Amygdala (tissue), 56 donors: ENCODE results near the gene FBXW9.
"Not testable (repeated sequence)": the region's sequence is repeated elsewhere in the genome, so short reads cannot be mapped to it uniquely, and the experiment has no call there.

Source experiments
- DNase-seq, 56 donors: peaks; one replicate each; lab custom pipeline; 2025; lab: John Stamatoyannopoulos, UW

FBXW9 gene

DNA sequence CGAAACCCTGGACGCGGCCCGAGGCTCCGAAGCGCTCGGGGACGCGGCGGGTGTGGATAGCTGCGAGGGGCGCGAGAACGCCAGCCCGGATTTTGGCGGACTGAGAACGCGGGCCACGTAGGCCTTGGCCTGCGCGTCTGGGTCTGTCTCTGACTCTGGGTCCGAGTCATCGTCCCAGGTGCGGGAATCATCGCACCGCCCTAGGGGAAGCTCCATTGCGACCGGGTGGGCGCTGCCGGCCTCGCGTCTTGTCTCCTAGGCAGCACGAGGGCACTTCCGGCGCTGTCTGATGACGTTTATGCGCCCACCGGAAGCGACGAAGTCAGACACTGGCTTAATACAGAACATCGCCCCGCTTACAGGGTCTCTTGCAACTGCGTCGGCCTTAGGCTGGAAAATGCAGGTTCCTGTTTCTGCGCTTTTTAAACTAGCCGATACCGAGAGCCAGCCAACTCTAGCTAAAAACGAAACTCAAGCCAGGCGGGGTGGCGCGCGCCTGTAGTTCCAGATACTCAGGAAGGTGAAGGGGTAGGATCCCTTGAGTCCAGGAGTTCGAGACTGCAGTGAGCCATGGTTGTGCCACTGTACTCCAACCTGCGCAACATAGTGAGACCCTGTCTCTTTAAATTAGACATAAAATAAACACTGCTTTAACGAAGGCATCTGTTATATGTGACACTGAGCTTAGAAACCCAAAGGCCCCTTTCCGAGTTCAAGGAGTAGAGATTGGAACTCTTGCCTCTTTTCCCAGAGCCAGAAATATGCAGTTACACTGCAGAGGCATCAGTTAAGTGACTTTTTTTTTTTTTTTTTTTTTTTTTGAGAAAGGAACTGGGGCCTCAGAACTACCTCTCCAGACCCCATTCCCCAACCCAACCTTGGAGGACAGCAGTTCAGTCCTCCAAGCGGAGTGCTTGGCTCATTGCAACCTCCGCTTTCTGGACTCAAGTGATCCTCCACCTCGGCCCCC is at the start of gene FBXW9:
Gene FBXW9, minus strand, starts transcription at position 266 of the 970 bp plus-strand sequence. Its CDS starts 50 bp downstream, at position 216.
- peak; percentile 75 to 99 (median 92) for DNase-seq

DNA sequence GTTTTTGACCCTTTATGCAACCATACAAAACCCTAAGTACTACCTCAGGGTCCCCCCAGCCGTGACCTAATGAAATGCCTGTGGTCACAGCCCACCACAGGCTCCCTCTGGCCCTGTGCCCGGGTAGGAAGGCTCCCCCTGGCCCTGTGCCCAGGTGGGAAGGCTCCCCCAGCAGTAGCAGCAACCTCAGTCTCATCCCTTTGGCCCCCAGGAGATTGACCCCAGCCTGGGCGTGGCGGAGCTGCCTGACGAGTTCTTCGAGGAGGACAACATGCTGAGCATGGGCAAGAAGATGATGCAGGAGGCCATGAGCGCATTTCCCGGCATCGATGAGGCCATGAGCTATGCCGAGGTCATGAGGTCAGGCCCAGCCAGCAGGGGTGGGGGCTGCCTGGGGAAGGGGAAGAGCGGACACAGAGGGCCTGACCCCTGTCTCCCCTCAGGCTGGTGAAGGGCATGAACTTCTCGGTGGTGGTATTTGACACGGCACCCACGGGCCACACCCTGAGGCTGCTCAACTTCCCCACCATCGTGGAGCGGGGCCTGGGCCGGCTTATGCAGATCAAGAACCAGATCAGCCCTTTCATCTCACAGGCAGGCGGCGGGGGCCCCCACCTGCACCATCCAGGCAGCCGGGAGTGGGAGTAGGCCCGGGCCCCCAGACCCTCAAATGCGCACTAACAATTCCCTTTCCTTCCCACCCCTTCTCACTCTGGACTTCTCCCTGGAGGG is 48.9 kb upstream of the FBXW9 start:
- no peak for DNase-seq

DNA sequence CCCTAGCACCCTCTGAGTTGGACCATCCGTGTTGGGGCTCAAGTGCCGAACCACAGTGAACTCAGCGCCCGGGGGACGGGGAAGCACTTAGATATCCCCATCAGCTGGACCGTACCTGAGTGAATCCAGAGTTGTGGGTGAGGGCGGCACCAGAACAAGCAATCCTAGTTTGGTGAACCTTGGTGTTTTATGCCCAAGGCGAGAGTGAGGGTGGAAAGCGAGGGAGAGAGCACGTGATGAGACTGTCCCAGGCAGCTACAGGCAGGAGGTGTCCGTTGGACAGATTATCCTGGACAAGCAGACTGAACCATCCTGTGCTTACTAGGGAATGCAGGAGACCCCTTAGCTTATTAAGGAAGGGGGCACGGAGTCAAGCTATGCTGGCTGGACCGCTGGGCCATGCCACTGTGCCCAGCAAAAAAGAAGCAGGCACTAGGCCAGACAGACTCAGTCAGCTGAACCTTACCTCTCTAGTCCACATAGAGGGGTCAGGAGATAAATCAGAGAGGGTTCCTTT is 41.5 kb upstream of the FBXW9 start:
- DNase-seq = no peak

- peak in 55 of 56 donors; percentile 31 to 98 (median 86) for DNase-seq
These were observed 40.8 kb upstream of the FBXW9 start, which contains the start of gene GET3 for GRCh38 chr19:12736995-12737834. GET3 (plus strand) TSS chr19:12737497; CDS start chr19:12737506, 9 bp downstream.

DNA sequence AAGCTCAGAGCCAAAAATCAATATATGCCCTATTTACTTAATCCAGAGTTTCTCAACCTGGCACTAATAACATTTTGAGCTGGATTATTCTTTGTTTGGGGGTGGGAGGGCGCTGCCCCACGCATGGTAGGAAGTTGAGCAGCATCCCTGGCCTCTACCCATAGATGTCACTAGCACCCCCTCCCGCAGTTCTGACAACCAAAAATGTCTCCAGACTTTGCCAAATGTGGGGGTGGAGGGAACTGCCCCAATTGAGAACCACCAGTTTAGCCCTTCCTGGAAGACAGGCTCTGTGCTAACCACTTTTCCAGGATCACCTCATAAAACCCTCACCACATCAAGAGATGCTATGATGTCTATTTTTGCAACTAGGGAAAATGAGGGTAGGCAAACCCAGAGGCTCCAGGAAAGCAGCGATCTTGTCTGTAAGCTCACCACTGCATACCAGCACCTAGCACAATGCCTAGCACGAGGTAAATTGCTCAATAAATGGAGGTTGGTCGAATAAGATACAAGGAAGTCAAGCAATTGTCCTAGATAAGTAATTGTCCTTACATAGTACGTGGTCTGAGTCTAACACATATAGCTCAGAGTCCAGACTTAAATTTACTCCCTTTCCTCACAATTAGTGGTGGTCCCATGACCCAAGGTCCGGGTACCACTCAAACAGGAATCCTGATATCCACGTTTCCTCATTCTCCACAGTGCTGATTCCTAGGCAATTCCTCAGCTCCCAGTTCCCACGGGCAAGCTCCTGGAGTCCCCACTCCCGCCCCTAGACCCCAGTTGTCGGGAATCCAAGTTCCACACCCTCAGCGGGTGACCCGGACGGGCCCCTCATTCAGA is 37.2 kb upstream of the FBXW9 start:
- peak in 3 of 56 donors; percentile 1 to 19 (median 5) for DNase-seq

GRCh38 chr19:12731337-12731736 is 34.9 kb upstream of the FBXW9 start:
- DNase-seq = no peak

GRCh38 chr19:12730064-12730463 is 33.6 kb upstream of the FBXW9 start:
- no peak for DNase-seq

- no peak for DNase-seq
These were observed 31.5 kb upstream of the FBXW9 start for GRCh38 chr19:12727745-12728433.

GRCh38 chr19:12726988-12727316 is 30.5 kb upstream of the FBXW9 start:
- no peak for DNase-seq

- DNase-seq = not testable (repeated sequence)
These were observed 29.2 kb upstream of the FBXW9 start for GRCh38 chr19:12725612-12726011.

DNA sequence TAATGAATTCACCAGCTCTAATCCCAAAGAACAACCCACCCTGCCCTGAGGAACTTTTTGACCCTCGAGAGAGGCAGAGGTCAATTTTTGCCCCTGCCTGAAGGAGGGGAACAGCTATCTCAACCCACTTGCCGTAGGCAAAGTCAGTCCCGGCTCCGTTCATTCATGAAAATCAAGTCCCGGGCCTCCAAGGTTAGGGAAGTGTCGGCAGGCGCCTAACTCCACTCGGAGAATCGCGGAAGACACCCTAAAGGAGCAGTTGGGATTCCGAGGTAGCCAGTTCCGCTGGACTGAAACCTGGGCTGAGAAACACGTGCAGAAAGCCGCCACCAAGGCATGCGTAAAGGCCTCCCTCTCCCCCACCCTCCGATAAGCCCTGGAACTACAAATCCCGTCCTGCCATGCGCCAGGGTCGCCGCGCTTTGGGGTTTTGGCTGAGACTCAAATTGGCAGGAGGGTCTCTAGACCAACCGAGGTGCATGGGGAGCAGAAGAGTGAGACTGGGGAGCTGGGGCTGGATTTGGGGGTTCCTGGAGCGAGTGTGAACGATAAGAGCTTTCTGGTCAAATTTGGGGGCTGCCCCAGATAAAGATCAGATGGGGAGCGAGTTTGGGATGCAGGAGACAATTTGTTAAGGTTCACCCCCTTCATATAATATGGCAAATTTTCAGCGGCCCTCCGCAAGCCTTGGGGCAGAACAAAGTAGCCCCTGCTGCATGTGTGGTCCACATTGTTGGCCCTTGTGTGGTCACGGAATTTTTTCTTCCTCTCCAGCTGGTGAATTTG is 27.4 kb upstream of the FBXW9 start, which contains the start of gene TNPO2:
Gene TNPO2, minus strand, starts transcription at position 292 of the 786 bp plus-strand sequence. CDS start 2,955 bp downstream, outside the sequence.
- peak in 49 of 56 donors; percentile 6 to 67 (median 39) for DNase-seq

GRCh38 chr19:12723381-12723640 is 26.9 kb upstream of the FBXW9 start:
- no peak for DNase-seq

- DNase-seq = peak; percentile 27 to 99 (median 93)
These were observed 26.3 kb upstream of the FBXW9 start for GRCh38 chr19:12722566-12723380.

- peak in 44 of 56 donors; percentile 17 to 75 (median 52) for DNase-seq
These were observed 25.5 kb upstream of the FBXW9 start for GRCh38 chr19:12721656-12722565.

DNA sequence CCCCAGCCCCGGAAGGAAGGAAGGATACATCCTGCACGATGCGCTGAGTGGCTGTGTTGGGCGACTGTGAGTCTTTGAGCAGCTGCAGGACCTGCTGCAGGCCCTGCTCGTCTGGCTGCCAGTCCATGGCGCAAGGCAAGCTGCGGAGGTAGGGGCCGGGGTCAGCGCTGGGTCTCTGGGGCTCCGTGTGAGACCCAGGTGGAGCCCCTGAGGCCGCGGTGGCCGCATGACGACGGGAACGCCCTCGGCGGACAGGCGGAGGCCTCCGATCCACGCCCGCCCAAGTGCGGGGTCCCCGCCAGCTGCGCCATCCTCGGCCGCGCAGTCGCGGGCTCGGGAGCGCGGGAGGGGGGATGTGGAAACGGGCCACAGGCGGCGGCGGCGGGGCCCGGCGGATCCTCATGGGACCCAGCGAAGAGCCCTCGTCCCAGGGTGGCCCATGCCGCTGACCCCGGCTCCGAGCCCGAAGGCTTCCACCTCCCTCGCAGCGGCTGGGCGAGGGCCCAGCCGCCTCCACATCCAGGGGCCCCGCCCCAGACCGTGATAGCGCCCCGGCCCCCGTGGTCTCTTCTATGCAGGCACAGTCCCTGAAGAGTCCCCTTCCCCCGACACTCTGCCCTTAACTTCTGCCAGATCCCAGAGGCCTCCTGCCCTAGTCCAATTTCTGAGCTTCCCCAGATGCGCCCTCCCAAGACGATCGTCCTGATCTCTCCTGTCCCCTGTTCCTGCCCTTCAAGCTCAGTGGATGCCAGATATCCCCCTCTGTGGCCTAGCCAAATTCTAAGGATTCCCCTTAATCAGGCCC is 24.6 kb upstream of the FBXW9 start:
- peak in 16 of 56 donors; percentile 2 to 52 (median 18) for DNase-seq
